BLaER1 treated with 17β-estradiol and CSF1 and Interleukin-3, amounts not matched to agents 10 nM and 100 nM (cell line): Measurements from ENCODE around the gene SYK.

Experiments used
- H3K27ac ChIP-seq, 11 experiments: shearing (Covaris generic); formaldehyde crosslinking; 2 replicates each; pipeline ENCODE4 v1.8.1; 2022
- H3K27me3 ChIP-seq, 11 experiments: shearing (Covaris generic); formaldehyde crosslinking; 2 replicates each; pipeline ENCODE4 v1.8.1; 2022
- H3K36me3 ChIP-seq, 11 experiments: shearing (Covaris generic); formaldehyde crosslinking; 2 replicates each; pipeline ENCODE4 v1.8.1; 2022
- H3K4me1 ChIP-seq, 10 experiments: shearing (Covaris generic); formaldehyde crosslinking; 2 replicates each; pipeline ENCODE4 v1.8.1; 2022
- H3K4me2 ChIP-seq, 11 experiments: shearing (Covaris generic); formaldehyde crosslinking; 2 replicates each; pipeline ENCODE4 v1.8.1; 2022
- H3K4me3 ChIP-seq, 10 experiments: shearing (Covaris generic); formaldehyde crosslinking; 2 replicates each; pipeline ENCODE4 v1.8.1; 2022
- H3K9ac ChIP-seq, 11 experiments: shearing (Covaris generic); formaldehyde crosslinking; 2 replicates each; pipeline ENCODE4 v1.8.1; 2022
- H3K9me3 ChIP-seq, 11 experiments: shearing (Covaris generic); formaldehyde crosslinking; replicated peaks in 1 of 11; 2 replicates each; pipeline ENCODE4 v1.8.1; 2022
- H4K20me1 ChIP-seq, 11 experiments: shearing (Covaris generic); formaldehyde crosslinking; 2 replicates each; pipeline ENCODE4 v1.8.1; 2022
- Cebpa-rat ChIP-seq, 11 experiments: shearing (Covaris generic); IDR thresholded peaks; 2 replicates each; pipeline ENCODE4 v1.8.1; 2022

Gene SYK

GRCh38 chr9:90904706-90905478 lies 103.3 kb downstream of the SYK start:
- Histone ChIP-seq H3K9ac (no peak overlapping the region), H3K9me3 (peaks cover 0 to 16% (median 9%) of the 10 kb centered on the region in 11 experiments; a peak in 14 of 22 replicates), H3K36me3 (peaks cover 8 to 25% (median 16%) of the 10 kb centered on the region in 11 experiments; a peak in 19 of 22 replicates), H3K4me1 (no peaks in the 10 kb centered on the region), H4K20me1 (peaks cover 0 to 10% (median 0%) of the 10 kb centered on the region in 11 experiments; a peak in 4 of 22 replicates), H3K4me2 (no peak overlapping the region), H3K4me3 (no peak overlapping the region), H3K27me3 (no peaks in the 10 kb centered on the region), H3K27ac (no peak overlapping the region)
- TF ChIP-seq Cebpa-rat (IDR thresholded peaks at IDR 0.05), result no peak

GRCh38 chr9:90905822-90906221 lies 104.2 kb downstream of the SYK start:
- peaks cover 8 to 16% (median 13%) of the 10 kb centered on the region in 11 experiments; a peak in 18 of 22 replicates for H3K36me3 ChIP-seq
- peaks cover 0 to 16% (median 9%) of the 10 kb centered on the region in 11 experiments; a peak in 14 of 22 replicates for H3K9me3 ChIP-seq
- H3K4me2 ChIP-seq, result no peak overlapping the region
- TF ChIP-seq Cebpa-rat (IDR thresholded peaks at IDR 0.05), result no peak
- no peak overlapping the region for H3K4me3 ChIP-seq
- peaks cover 0 to under 1% (median 0%) of the 10 kb centered on the region in 11 experiments; a peak in 1 of 22 replicates for H4K20me1 ChIP-seq
- H3K27me3 ChIP-seq, result no peaks in the 10 kb centered on the region
- H3K9ac ChIP-seq, result no peak overlapping the region
- H3K27ac ChIP-seq, result no peak overlapping the region
- peaks cover 0 to under 1% (median 0%) of the 10 kb centered on the region in 10 experiments; a peak in 2 of 20 replicates for H3K4me1 ChIP-seq

- Histone ChIP-seq H3K4me3 (no peak overlapping the region), H3K4me2 (no peak overlapping the region), H3K9me3 (peaks cover 0 to 16% (median 9%) of the 10 kb centered on the region in 11 experiments; a peak in 14 of 22 replicates), H4K20me1 (no peaks in the 10 kb centered on the region), H3K27ac (no peak overlapping the region), H3K27me3 (no peaks in the 10 kb centered on the region), H3K36me3 (peaks cover 7 to 13% (median 10%) of the 10 kb centered on the region in 11 experiments; a peak in 17 of 22 replicates), H3K4me1 (peaks cover 5 to 7% (median 6%) of the 10 kb centered on the region in 10 experiments; a peak in 16 of 20 replicates), H3K9ac (no peak overlapping the region)
- TF ChIP-seq Cebpa-rat (IDR thresholded peaks at IDR 0.05), result no peak
These were observed 104.9 kb downstream of the SYK start for GRCh38 chr9:90906316-90907055.

- Histone ChIP-seq H3K4me3 (no peak overlapping the region), H3K9me3 (peaks cover 0 to 11% (median 4%) of the 10 kb centered on the region in 11 experiments; a peak in 12 of 22 replicates), H4K20me1 (no peaks in the 10 kb centered on the region), H3K4me1 (peaks cover 9 to 13% (median 11%) of the 10 kb centered on the region in 10 experiments; a peak in 16 of 20 replicates), H3K27me3 (no peaks in the 10 kb centered on the region), H3K27ac (no peak overlapping the region), H3K9ac (no peak overlapping the region), H3K36me3 (peaks cover 2 to 7% (median 4%) of the 10 kb centered on the region in 11 experiments; a peak in 14 of 22 replicates), H3K4me2 (no peak overlapping the region)
- TF ChIP-seq Cebpa-rat (IDR thresholded peaks at IDR 0.05), result no peak
These were observed 105.4 kb downstream of the SYK start for GRCh38 chr9:90907056-90907445.

- no peaks in the 10 kb centered on the region for H3K27me3 ChIP-seq
- no peak for TF ChIP-seq Cebpa-rat (IDR thresholded peaks at IDR 0.05)
- no peak overlapping the region for H3K27ac ChIP-seq
- H3K36me3 ChIP-seq, result no peaks in the 10 kb centered on the region; a peak in 1 of 22 replicates
- H3K4me1 ChIP-seq, result peaks cover 9 to 14% (median 11%) of the 10 kb centered on the region in 10 experiments; a peak in 16 of 20 replicates
- no peak overlapping the region for H3K9ac ChIP-seq
- no peaks in the 10 kb centered on the region for H4K20me1 ChIP-seq
- no peak overlapping the region for H3K4me3 ChIP-seq
- H3K4me2 ChIP-seq, result no peak overlapping the region
- peaks cover 0 to 7% (median 0%) of the 10 kb centered on the region in 11 experiments; a peak in 1 of 22 replicates for H3K9me3 ChIP-seq
These were observed 106.2 kb downstream of the SYK start for GRCh38 chr9:90907790-90908189.

GRCh38 chr9:90909225-90909624 lies 107.6 kb downstream of the SYK start:
- Histone ChIP-seq H3K4me1 (peaks cover 9 to 14% (median 11%) of the 10 kb centered on the region in 10 experiments; a peak in 17 of 20 replicates), H3K27ac (no peak overlapping the region), H3K9me3 (peaks cover 0 to 7% (median 0%) of the 10 kb centered on the region in 11 experiments; a peak in 1 of 22 replicates), H3K27me3 (no peaks in the 10 kb centered on the region), H3K4me2 (no peak overlapping the region), H3K9ac (no peak overlapping the region), H4K20me1 (no peaks in the 10 kb centered on the region), H3K36me3 (no peaks in the 10 kb centered on the region), H3K4me3 (no peak overlapping the region)
- no peak for TF ChIP-seq Cebpa-rat (IDR thresholded peaks at IDR 0.05)

- H4K20me1 ChIP-seq, result no peaks in the 10 kb centered on the region
- H3K36me3 ChIP-seq, result no peaks in the 10 kb centered on the region
- H3K9ac ChIP-seq, result no peak overlapping the region
- H3K27me3 ChIP-seq, result no peaks in the 10 kb centered on the region
- H3K9me3 ChIP-seq, result peaks cover 0 to 7% (median 0%) of the 10 kb centered on the region in 11 experiments; a peak in 1 of 22 replicates
- TF ChIP-seq Cebpa-rat (IDR thresholded peaks at IDR 0.05), result no peak
- H3K4me1 ChIP-seq, result peaks cover 9 to 20% (median 16%) of the 10 kb centered on the region in 10 experiments; a peak in 17 of 20 replicates
- H3K27ac ChIP-seq, result no peak overlapping the region
- no peak overlapping the region for H3K4me2 ChIP-seq
- H3K4me3 ChIP-seq, result no peak overlapping the region
These were observed 108.2 kb downstream of the SYK start for GRCh38 chr9:90909747-90910283.

GRCh38 chr9:90914196-90914595 lies 112.6 kb downstream of the SYK start:
- no peak for TF ChIP-seq Cebpa-rat (IDR thresholded peaks at IDR 0.05)
- H3K27ac ChIP-seq, result peak overlapping the region in 4 of 11 experiments; percentile 3 to 31 (median 8); a peak in 3 of 22 replicates

More at GRCh38 chr9:90914196-90914595, 112.6 kb downstream of the SYK start:
- H3K27me3 ChIP-seq, result no peaks in the 10 kb centered on the region
- peak overlapping the region in 2 of 11 experiments; percentile 7 to 18; a peak in 1 of 22 replicates for H3K9ac ChIP-seq
- peaks cover 0 to 18% (median 8%) of the 10 kb centered on the region in 11 experiments; a peak in 7 of 22 replicates for H3K9me3 ChIP-seq
- H4K20me1 ChIP-seq, result no peaks in the 10 kb centered on the region
- peaks cover 9 to 41% (median 31%) of the 10 kb centered on the region in 10 experiments; a peak in 19 of 20 replicates for H3K4me1 ChIP-seq
- peak overlapping the region in 3 of 11 experiments; percentile 7 to 42 (median 15); a peak in 2 of 22 replicates for H3K4me2 ChIP-seq
- H3K36me3 ChIP-seq, result no peaks in the 10 kb centered on the region
- H3K4me3 ChIP-seq, result no peak overlapping the region
